Right lobe of liver (tissue), 4 donors: ENCODE data around the gene KRIT1.

ENCODE experiments used
- CTCF ChIP-seq, 4 donors: fragments of 200-600 bp in 3 of 4; fragments of 450-650 bp in 1 of 4; IDR thresholded peaks; one replicate each; pipeline versions ENCODE4 v1.5.1 to v1.8.0; 2016 to 2022; ENCODE audit warnings: antibody characterized with exemption in 4 of 4, mild to moderate bottlenecking in 2 of 4
- POLR2A ChIP-seq: fragments of 450-650 bp; IDR thresholded peaks from one replicate; pipeline ENCODE4 v1.6.1; 2017; ENCODE audit warnings: antibody characterized with exemption, mild to moderate bottlenecking
- donor health status: DM: no; HTN: no; CAD: no.
- donor health status: DM: no; HTN: no; CAD: no.
- donor health status: DM: no; HTN: yes; CAD: no.

- TF ChIP-seq CTCF (IDR thresholded peaks at IDR 0.05) (no peak), POLR2A (no peak)
These were observed 49.7 kb upstream of the KRIT1 start for GRCh38 chr7:92295391-92295790.
